Measurements from ENCODE around the gene CBLIF.

- TF ChIP-seq POLR2A (IDR thresholded peaks at IDR 0.05): no peak
- no peak for TF ChIP-seq CTCF (IDR thresholded peaks at IDR 0.05)
These were observed 65.8 kb downstream of the CBLIF start for GRCh38 chr11:59779487-59779886.
